NB4 (cell line): Measurements from ENCODE around the gene SFMBT2.

Source experiments
- DNase-seq: peaks from one replicate; pipeline ENCODE4 v3.0.0; 2010; ENCODE audit warnings: low read depth
- H3K4me3 ChIP-seq: one replicate; pipeline ENCODE4 v1.5.1; 2011; ENCODE audit warnings: mild to moderate bottlenecking, low read depth, low read length, moderate library complexity
- MYC ChIP-seq: IDR thresholded peaks from 2 replicates; pipeline ENCODE4 v1.6.1; 2011; ENCODE audit warnings: low read depth, low read length
- POLR2A ChIP-seq: IDR thresholded peaks from 2 replicates; pipeline ENCODE4 v1.6.1; 2011; ENCODE audit warnings: mild to moderate bottlenecking; ENCODE audit not compliant: insufficient read length; ENCODE audit errors: extremely low read depth
- TF ChIP-seq, protein P1 (sequence below): IDR thresholded peaks from 2 replicates; pipeline ENCODE4 v1.6.1; 2011; ENCODE audit warnings: low read depth, low read length
- TF ChIP-seq, protein P2 (sequence below): IDR thresholded peaks from one replicate; pipeline ENCODE4 v1.5.1; 2012; ENCODE audit warnings: low read depth, low read length

SFMBT2 gene

DNA sequence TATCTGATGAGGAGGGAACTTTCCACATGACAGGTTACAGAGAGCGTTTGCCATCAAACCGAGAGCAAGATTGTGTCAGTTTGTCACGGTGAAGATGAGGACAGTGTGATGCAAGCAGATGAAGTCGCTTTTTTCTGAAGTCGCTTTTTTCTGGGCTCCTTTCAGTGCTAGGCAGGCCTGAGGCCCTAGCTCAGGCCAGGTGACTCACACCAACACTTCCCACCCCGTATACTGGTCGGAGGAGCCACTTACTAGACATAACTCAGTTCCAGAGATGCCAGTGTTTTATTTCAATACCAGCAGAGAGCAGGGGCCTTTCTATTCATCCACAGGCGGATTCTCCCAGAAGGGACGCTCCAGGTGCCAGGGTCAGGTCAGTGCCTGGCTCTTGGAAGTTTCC is 58.9 kb downstream of the SFMBT2 start:
- TF ChIP-seq MYC (no peak), POLR2A (no peak)
- TF ChIP-seq, protein P1, sequence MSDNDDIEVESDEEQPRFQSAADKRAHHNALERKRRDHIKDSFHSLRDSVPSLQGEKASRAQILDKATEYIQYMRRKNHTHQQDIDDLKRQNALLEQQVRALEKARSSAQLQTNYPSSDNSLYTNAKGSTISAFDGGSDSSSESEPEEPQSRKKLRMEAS = no peak
- TF ChIP-seq, protein P2, sequence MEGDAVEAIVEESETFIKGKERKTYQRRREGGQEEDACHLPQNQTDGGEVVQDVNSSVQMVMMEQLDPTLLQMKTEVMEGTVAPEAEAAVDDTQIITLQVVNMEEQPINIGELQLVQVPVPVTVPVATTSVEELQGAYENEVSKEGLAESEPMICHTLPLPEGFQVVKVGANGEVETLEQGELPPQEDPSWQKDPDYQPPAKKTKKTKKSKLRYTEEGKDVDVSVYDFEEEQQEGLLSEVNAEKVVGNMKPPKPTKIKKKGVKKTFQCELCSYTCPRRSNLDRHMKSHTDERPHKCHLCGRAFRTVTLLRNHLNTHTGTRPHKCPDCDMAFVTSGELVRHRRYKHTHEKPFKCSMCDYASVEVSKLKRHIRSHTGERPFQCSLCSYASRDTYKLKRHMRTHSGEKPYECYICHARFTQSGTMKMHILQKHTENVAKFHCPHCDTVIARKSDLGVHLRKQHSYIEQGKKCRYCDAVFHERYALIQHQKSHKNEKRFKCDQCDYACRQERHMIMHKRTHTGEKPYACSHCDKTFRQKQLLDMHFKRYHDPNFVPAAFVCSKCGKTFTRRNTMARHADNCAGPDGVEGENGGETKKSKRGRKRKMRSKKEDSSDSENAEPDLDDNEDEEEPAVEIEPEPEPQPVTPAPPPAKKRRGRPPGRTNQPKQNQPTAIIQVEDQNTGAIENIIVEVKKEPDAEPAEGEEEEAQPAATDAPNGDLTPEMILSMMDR = no peak
- DNase-seq = no peak
- H3K4me3 ChIP-seq = no peak overlapping the region

DNA sequence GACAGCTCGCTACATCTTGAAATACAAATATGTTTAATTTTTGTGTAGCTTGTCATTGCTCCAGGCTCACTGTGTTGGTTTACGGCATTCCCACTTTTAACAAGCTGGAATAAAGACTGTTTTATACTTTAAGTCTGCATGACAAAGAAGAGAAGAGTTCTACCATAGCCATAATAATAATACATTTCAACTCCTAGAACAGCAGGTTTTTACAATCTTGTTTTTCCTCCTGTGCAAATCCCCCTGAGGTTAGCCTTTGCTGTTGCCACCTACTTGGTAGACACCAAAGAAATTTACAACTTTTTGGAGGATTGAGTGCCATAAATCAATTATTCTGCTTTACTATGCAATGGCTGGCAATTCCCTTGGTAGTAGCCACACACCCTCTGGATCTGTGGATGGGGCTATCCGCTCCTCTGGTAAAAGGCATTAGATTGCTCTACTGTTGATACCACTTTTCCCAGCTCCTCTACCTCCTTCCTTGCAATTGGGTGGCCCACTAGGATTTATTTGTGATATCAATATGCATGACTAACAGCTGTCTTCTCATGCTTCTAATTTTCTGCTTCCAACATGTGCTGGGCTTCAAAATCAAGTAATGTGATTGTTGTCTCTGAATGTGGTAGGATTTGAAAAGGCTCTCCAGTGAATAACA is 60.2 kb downstream of the SFMBT2 start:
- H3K4me3 ChIP-seq = no peak overlapping the region
- DNase-seq = no peak
- no peak for TF ChIP-seq POLR2A
- TF ChIP-seq MYC = no peak
- TF ChIP-seq, protein P1 = no peak
- TF ChIP-seq, protein P2 = no peak

DNA sequence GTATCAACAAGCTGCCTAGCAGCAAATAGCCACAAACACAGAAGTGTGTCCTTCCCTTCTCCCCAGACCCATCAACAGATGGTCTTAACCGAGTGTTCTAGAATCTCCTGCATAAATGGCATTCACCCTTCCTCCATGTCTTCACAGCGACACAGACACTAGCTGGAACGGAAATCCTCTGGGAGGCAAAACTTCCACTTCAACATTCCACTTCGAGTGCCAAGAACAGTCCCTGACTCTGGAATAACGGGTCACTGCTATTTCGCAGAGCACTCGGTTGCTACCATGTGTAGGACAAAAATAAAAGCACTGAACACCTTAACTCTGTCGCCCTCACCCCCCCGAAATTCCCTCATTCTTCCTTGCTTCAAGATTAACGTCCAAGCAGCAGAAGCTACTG is 65.1 kb downstream of the SFMBT2 start:
- no peak overlapping the region for H3K4me3 ChIP-seq
- no peak for TF ChIP-seq MYC
- TF ChIP-seq, protein P2 = no peak
- no peak for DNase-seq

DNA sequence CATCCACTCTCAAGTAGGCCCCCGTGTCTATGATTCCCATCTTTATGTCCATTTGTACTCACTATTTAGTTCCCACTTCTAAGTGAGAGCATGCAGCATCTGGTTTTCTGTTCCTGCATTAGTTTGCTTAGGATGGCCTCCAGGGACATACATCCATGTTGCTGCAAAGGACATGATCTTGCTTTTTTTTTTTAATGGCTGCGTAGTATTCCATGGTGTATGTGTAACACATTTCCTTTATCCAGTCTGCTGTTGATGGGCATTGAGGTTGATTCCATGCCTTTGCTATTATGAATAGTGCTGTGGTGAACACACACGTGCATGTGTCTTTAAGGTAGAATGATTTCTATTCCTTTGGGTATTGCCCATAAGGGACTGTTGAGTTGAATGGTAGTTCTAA is 67.8 kb downstream of the SFMBT2 start:
- TF ChIP-seq POLR2A (no peak), MYC (no peak)
- TF ChIP-seq, protein P2 = no peak
- TF ChIP-seq, protein P1 = no peak
- H3K4me3 ChIP-seq = no peak overlapping the region
- no peak for DNase-seq

DNA sequence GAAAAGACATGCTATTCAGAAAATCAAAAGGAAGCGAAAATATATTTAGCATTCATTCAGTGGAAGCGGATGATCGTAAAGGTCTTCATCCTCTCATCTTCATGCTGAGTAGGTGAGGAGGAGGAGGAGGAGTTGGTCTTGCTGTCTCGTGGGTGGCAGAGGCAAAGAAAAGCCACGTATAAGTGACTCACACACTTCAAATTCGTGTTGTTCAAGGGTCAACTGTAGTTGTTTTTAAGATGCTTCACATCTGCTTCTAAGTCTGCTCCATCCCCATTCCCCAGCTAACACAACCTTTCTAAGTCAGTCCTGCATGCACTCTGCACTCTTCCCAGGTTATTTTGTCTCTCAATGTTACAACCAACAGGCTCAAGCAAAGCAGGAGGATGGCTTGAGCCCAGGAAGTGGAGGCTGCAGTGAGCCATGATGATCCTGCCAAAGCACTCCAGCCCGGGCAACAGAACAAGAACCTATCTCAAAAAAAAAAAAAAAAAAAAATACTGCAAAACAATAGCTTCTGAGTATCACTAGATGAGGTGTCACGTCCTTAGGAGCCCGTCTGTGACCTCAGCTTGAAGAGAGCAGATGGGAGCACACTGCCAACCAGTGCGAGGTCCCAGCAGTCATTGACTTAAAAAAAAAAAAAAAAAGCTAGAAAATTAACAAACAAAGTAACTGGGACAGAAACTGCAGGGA is 70.5 kb downstream of the SFMBT2 start:
- no peak overlapping the region for H3K4me3 ChIP-seq
- DNase-seq = peak; percentile 7
- TF ChIP-seq, protein P1 = no peak
- TF ChIP-seq MYC = no peak
- TF ChIP-seq, protein P2 = no peak
- no peak for TF ChIP-seq POLR2A
